ENCODE data around the gene RNU1-3. TPM values are rescaled to one million over a fixed set of nuclear protein-coding genes. Genes with fewer than 3 reads are reported as not detected.
"Not testable (repeated sequence)": the region's sequence is repeated elsewhere in the genome, so short reads cannot be mapped to it uniquely, and the experiment has no call there.

RNU1-3 gene
- total and polyA plus RNA-seq, 2 of the 8 experiments (the other 6 are each of a cell fraction or from before 2014, with no cell fraction given) = 145 to 1,303 TPM

DNA sequence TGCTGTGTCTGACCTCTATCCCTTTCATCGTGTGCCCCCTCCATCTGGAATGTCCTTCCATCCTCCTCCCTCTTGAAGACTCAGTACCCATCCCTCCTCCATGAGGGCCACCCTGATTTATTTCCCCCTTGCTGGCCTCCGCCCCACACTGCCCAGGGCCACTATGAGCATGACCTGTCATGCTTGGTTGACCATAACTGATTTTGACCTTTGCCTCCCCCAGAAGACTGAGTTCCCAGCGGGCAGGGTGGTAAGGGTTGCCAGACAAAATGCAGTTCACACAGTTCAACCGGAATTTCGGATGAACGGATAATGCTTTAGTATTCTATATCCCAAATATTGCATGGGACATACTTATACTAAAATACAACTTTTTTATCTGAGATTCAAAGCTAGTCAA lies 42.0 kb upstream of the RNU1-3 start:
- not testable (repeated sequence) for H3K36me3 ChIP-seq (ENCODE audit: control insufficient read depth in 2 of 4, insufficient read depth in 4 of 4, low read length in 3 of 4); H2BK15ac ChIP-seq (ENCODE audit: low read length); H2BK120ac ChIP-seq (replicated peaks; ENCODE audit: low read depth, low read length); H4K91ac ChIP-seq (replicated peaks; ENCODE audit: insufficient read length, low read length); H2AFZ ChIP-seq (ENCODE audit: low read length); H4K20me1 ChIP-seq (replicated peaks in 1 of 2; ENCODE audit: control insufficient read depth in 1 of 2, insufficient read depth in 2 of 2, low read length in 2 of 2); H3K27ac ChIP-seq (ENCODE audit: low read depth, low read length); H3K23ac ChIP-seq (ENCODE audit: insufficient read length); H3K23me2 ChIP-seq (ENCODE audit: low read depth, low read length); H3K4me2 ChIP-seq (ENCODE audit: insufficient read depth in 1 of 2, low read depth in 2 of 2, low read length in 2 of 2); H2BK20ac ChIP-seq (ENCODE audit: low read length); H3K56ac ChIP-seq (replicated peaks; ENCODE audit: insufficient read length, low read depth, low read length); H3K4ac ChIP-seq (replicated peaks; ENCODE audit: insufficient read length, low read depth, low read length); H3K14ac ChIP-seq (ENCODE audit: insufficient read length); H4K8ac ChIP-seq (ENCODE audit: extremely low read depth, insufficient read depth, low read length); H3K9ac ChIP-seq (replicated peaks in 1 of 4; ENCODE audit: extremely low read depth in 1 of 4, low read depth in 3 of 4, low read length in 3 of 4); H3K79me2 ChIP-seq (ENCODE audit: control insufficient read depth in 1 of 2, insufficient read depth in 2 of 2, low read length in 2 of 2); H3K4me3 ChIP-seq (ENCODE audit: extremely low read depth in 1 of 4, insufficient read depth in 2 of 4, low read depth in 3 of 4, low read length in 4 of 4); H3K27me3 ChIP-seq (replicated peaks in 1 of 4; ENCODE audit: control insufficient read depth in 3 of 4, extremely low read depth in 1 of 4, insufficient read depth in 3 of 4, low read length in 3 of 4); H4K5ac ChIP-seq (ENCODE audit: insufficient read length, low read depth, low read length); DNase-seq (ENCODE audit: low read depth in 1 of 2, low spot score in 2 of 2); H3K4me1 ChIP-seq (replicated peaks in 1 of 4; ENCODE audit: control insufficient read depth in 3 of 4, insufficient read depth in 4 of 4, low read length in 3 of 4); H2BK12ac ChIP-seq (ENCODE audit: low read depth, low read length); H3K79me1 ChIP-seq (ENCODE audit: low read depth, low read length); H2AK5ac ChIP-seq (ENCODE audit: low read depth, low read length); H3K9me3 ChIP-seq (ENCODE audit: insufficient read depth in 2 of 2, low read depth in 1 of 2, low read length in 1 of 2); H2BK5ac ChIP-seq (ENCODE audit: low read depth, low read length); H3K18ac ChIP-seq (ENCODE audit: extremely low read depth, low read length); FAIRE-seq
- no CpG with 5 or more reads among the region's 6 CpGs for WGBS, 2 experiments (ENCODE audit: extremely low coverage in 1 of 2, insufficient coverage in 1 of 2, insufficient read length in 1 of 2, insufficient replicate concordance in 2 of 2, low coverage in 1 of 2, low lambda C conversion rate in 2 of 2, missing lambda C conversion rate in 1 of 2)
- ChIA-PET POLR2A (ENCODE audit: partially characterized antibody) (interaction anchor here (0.9 to 6.8 kb wide), 2 partner anchors 9 to 15 kb away, joined by 4 to 52 read pairs; no protein-coding TSS in a partner anchor), CTCF (ENCODE audit: partially characterized antibody) (interaction anchor here (0.8 to 29.9 kb wide), 10 partner anchors 4 to 243 kb away, joined by 3 to 723 read pairs (median 6); partner anchors contain the start of gene NBPF1)

Measured in H1 (cell line).